Omental fat pad (tissue), 4 donors: ENCODE data around the gene LCN6. TPM values are rescaled to one million over a fixed set of nuclear protein-coding genes. Genes with fewer than 3 reads are reported as not detected.
"Not testable (repeated sequence)": the region's sequence is repeated elsewhere in the genome, so short reads cannot be mapped to it uniquely, and the experiment has no call there.

ENCODE experiments used
- ATAC-seq: fragments of 150-250 bp; one replicate; pipeline ENCODE4 v1.9.1; 2016; ENCODE audit warnings: mild to moderate bottlenecking, moderate library complexity; ENCODE audit not compliant: low FRiP score
- DNase-seq: peaks from one replicate; pipeline ENCODE4 v3.0.0-alpha.2; 2019; ENCODE audit warnings: low spot score
- CTCF ChIP-seq, 3 donors: fragments of 450-650 bp; IDR thresholded peaks; one replicate each; pipeline ENCODE4 v1.5.1; 2016 to 2017; ENCODE audit warnings: antibody characterized with exemption in 3 of 3, mild to moderate bottlenecking in 3 of 3, moderate library complexity in 2 of 3
- total RNA-seq, 4 donors: library from RNA; depleted of rRNA; stranded (reverse); fragments of >200 nt; gene quantifications; one replicate each; pipeline ENCODE4 v1.1.0, GENCODE V29; 2016

LCN6 gene
- 10 to 100 TPM in 2 of 4 donors, 1 to 10 TPM in 2; 5.0 to 24.1 (median 9.0) TPM for total RNA-seq

GRCh38 chr9:136748201-136748600, at the start of gene LCN6:
LCN6 (minus strand) TSS chr9:136748525; CDS start chr9:136748483, 42 bp downstream.
- ATAC-seq, result no peak

GRCh38 chr9:136796775-136797347, 48.5 kb upstream of the LCN6 start:
- not testable (repeated sequence) for ATAC-seq, DNase-seq

More at GRCh38 chr9:136748201-136748600, at the start of gene LCN6:
- no peak for DNase-seq
- no peak for TF ChIP-seq CTCF (IDR thresholded peaks at IDR 0.05)

- DNase-seq (no peak), ATAC-seq (no peak)
- TF ChIP-seq CTCF (IDR thresholded peaks at IDR 0.05), result no peak
These were observed 48.0 kb upstream of the LCN6 start, which contains the start of gene CCDC183 for GRCh38 chr9:136796238-136796774. CCDC183 (plus strand) TSS chr9:136796338; CDS start chr9:136796398, 60 bp downstream.

- DNase-seq (no peak), ATAC-seq (no peak)
- no peak for TF ChIP-seq CTCF (IDR thresholded peaks at IDR 0.05)
These were observed 46.6 kb upstream of the LCN6 start for GRCh38 chr9:136795000-136795348.

- ATAC-seq, result no peak
- DNase-seq, result no peak
- TF ChIP-seq CTCF (IDR thresholded peaks at IDR 0.05), result no peak
These were observed 46.1 kb upstream of the LCN6 start for GRCh38 chr9:136794281-136794999.

GRCh38 chr9:136793086-136793946, 45.0 kb upstream of the LCN6 start:
- TF ChIP-seq CTCF (IDR thresholded peaks at IDR 0.05), result no peak
- no peak for ATAC-seq
- no peak for DNase-seq
